Measurements from ENCODE around the gene ANLN.

GRCh38 chr7:36449685-36450084 lies 60.0 kb downstream of the ANLN start:
- TF ChIP-seq CTCF (IDR thresholded peaks at IDR 0.05 in 4 of 5, conservative IDR thresholded peaks at IDR 0.05 in 1 of 5) (no peak), POLR2A (IDR thresholded peaks at IDR 0.05) (no peak)
